KG1 (cell line): Measurements from ENCODE around the gene OLIG3.

ENCODE experiments used
- DNase-seq: peaks from one replicate; lab custom pipeline; 2025; lab: John Stamatoyannopoulos, UW

OLIG3 gene

GRCh38 chr6:137467211-137467610 lies 27.0 kb downstream of the OLIG3 start:
- no peak for DNase-seq

- no peak for DNase-seq
Observed at GRCh38 chr6:137465378-137466009, 28.7 kb downstream of the OLIG3 start.

- no peak for DNase-seq
Observed at GRCh38 chr6:137452333-137452894, 41.8 kb downstream of the OLIG3 start.

GRCh38 chr6:137443901-137444300 lies 50.3 kb downstream of the OLIG3 start:
- DNase-seq = no peak
